Measurements from ENCODE around the gene NEURL2. TPM values are rescaled to one million over a fixed set of nuclear protein-coding genes. Genes with fewer than 3 reads are reported as not detected.

NEURL2 gene
- total RNA-seq, 1 donor from 2014 or later = 8.4 TPM

DNA sequence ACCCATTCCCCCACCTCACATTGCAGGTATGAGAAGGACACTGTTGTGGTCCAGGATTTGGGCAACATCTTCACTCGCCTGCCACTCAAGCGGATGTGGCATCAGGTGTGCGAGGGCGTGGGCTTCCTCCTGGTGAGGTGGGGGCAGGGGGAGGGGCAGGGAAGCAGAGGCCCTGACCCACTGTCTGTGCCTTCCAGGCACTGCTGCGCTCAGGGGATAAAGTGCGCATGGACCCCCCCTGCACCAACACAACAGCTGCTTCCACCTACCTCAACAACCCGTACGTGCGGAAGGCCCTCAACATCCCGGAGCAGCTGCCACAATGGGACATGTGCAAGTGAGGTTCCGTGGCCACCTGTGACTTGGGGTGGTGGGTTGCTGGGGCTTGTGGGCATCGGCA lies 3.8 kb upstream of the NEURL2 start:
- H3K27ac Mint-ChIP-seq = no peak overlapping the region
- TF ChIP-seq, protein P1, sequence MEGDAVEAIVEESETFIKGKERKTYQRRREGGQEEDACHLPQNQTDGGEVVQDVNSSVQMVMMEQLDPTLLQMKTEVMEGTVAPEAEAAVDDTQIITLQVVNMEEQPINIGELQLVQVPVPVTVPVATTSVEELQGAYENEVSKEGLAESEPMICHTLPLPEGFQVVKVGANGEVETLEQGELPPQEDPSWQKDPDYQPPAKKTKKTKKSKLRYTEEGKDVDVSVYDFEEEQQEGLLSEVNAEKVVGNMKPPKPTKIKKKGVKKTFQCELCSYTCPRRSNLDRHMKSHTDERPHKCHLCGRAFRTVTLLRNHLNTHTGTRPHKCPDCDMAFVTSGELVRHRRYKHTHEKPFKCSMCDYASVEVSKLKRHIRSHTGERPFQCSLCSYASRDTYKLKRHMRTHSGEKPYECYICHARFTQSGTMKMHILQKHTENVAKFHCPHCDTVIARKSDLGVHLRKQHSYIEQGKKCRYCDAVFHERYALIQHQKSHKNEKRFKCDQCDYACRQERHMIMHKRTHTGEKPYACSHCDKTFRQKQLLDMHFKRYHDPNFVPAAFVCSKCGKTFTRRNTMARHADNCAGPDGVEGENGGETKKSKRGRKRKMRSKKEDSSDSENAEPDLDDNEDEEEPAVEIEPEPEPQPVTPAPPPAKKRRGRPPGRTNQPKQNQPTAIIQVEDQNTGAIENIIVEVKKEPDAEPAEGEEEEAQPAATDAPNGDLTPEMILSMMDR (IDR thresholded peaks at IDR 0.05; ENCODE audit: unreplicated experiment) = no peak
- no peaks in the 10 kb centered on the region for H3K27me3 Mint-ChIP-seq
- peaks cover 7% of the 10 kb centered on the region for H3K36me3 Mint-ChIP-seq (ENCODE audit: insufficient read depth)
- H3K4me3 Mint-ChIP-seq (ENCODE audit: low read depth) = no peak overlapping the region
- H3K4me1 Mint-ChIP-seq (ENCODE audit: low read depth) = peaks cover 7% of the 10 kb centered on the region
- DNase-seq (ENCODE audit: low spot score, unreplicated experiment) = no peak
- H3K9me3 Mint-ChIP-seq (ENCODE audit: low read depth) = no peaks in the 10 kb centered on the region

DNA sequence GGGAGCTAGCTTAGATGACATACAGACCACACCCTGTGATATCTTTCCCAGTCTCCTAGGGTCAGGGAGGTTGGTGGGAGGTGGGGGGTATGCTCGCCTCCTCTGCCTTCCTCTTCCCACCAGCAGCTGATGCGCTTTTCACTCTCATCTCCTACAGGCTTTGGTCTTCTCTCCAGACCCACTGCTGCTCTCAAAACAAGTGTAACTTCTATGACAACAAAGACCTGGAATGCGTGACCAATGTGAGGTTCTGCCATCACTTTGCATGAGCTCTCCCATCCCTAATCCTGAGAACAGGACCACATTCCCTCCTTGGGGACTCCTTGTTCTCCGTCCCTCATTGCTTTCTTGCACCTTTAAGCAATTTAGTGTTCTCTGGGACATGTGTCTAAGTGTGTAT lies 2.8 kb upstream of the NEURL2 start:
- TF ChIP-seq, protein P1 (IDR thresholded peaks at IDR 0.05; ENCODE audit: unreplicated experiment) = no peak
- Mint-ChIP-seq H3K4me3 (ENCODE audit: low read depth) (no peak overlapping the region), H3K36me3 (ENCODE audit: insufficient read depth) (peaks cover 7% of the 10 kb centered on the region), H3K27me3 (no peaks in the 10 kb centered on the region), H3K9me3 (ENCODE audit: low read depth) (no peaks in the 10 kb centered on the region), H3K27ac (no peak overlapping the region), H3K4me1 (ENCODE audit: low read depth) (peaks cover 7% of the 10 kb centered on the region)
- DNase-seq (ENCODE audit: low spot score, unreplicated experiment) = no peak

DNA sequence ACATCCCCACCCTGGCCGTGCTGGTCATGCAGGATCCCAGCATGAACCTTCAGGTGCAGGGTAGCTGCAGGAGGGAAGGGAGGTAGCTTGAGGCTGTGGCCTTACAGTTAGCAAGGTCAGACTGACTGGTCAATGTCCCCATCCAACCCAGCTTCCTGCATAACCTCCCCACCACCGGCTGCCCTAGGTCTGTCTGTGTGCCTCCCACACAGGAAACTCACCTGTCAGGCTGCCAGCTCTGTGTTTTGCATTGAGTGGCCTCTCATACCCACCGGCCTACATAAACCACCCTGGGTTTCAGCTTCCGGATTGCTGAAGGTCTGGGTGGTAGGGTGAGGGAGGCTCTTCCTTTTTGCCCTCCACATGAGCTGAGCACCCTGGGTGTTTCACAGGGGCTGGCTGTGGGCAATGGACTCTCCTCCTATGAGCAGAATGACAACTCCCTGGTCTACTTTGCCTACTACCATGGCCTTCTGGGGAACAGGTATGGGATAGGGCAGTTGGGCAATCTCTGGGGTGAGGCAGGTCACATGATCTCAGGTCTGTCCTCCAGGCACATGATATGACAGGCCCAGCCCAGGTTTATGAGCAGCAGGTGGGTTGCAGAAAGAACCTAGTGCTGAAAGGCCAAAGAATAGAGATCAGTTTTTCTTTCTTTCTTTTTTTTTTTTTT lies 2.0 kb upstream of the NEURL2 start:
- TF ChIP-seq, protein P1 (IDR thresholded peaks at IDR 0.05; ENCODE audit: unreplicated experiment) = no peak
- Mint-ChIP-seq H3K4me1 (ENCODE audit: low read depth) (peaks cover 7% of the 10 kb centered on the region), H3K36me3 (ENCODE audit: insufficient read depth) (peaks cover 7% of the 10 kb centered on the region), H3K4me3 (ENCODE audit: low read depth) (peak overlapping the region; percentile 86), H3K9me3 (ENCODE audit: low read depth) (no peaks in the 10 kb centered on the region), H3K27me3 (no peaks in the 10 kb centered on the region), H3K27ac (peak overlapping the region; percentile 46)
- no peak for DNase-seq (ENCODE audit: low spot score, unreplicated experiment)

DNA sequence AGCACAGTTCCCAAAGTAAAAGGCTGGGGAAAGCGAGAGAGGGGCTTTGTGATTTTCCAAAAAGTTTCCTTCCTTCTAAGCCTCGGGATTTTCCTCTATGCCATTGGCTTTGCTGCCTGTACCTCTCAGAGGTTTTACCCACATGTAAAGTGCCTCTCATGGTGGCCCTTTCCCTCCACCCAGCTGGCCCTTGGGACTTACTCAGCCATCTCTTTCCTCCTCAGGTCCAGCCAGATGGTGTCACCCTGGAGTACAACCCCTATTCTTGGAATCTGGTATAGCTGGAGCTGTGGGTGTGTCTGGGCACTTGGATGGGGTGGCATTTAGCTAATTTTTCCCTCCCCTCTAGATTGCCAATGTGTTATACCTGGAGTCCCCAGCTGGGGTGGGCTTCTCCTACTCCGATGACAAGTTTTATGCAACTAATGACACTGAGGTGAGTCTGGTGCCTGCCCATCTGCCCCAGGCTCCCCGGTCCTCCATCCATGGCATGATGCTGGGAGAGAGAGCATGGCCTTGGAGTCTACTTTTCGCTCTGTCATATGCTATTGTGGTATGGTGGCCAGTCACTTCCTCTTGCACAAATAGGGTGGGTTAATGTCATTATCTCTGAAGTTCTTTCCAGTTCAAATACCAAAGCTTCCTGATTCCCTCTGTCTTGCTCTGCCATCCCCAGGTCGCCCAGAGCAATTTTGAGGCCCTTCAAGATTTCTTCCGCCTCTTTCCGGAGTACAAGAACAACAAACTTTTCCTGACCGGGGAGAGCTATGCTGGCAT lies 1.2 kb upstream of the NEURL2 start:
- TF ChIP-seq, protein P1 (IDR thresholded peaks at IDR 0.05; ENCODE audit: unreplicated experiment) = no peak
- Mint-ChIP-seq H3K4me3 (ENCODE audit: low read depth) (peak overlapping the region; percentile 86), H3K36me3 (ENCODE audit: insufficient read depth) (peaks cover 7% of the 10 kb centered on the region), H3K4me1 (ENCODE audit: low read depth) (peaks cover 7% of the 10 kb centered on the region), H3K27ac (peak overlapping the region; percentile 69), H3K9me3 (ENCODE audit: low read depth) (no peaks in the 10 kb centered on the region), H3K27me3 (no peaks in the 10 kb centered on the region)
- DNase-seq (ENCODE audit: low spot score, unreplicated experiment) = no peak

DNA sequence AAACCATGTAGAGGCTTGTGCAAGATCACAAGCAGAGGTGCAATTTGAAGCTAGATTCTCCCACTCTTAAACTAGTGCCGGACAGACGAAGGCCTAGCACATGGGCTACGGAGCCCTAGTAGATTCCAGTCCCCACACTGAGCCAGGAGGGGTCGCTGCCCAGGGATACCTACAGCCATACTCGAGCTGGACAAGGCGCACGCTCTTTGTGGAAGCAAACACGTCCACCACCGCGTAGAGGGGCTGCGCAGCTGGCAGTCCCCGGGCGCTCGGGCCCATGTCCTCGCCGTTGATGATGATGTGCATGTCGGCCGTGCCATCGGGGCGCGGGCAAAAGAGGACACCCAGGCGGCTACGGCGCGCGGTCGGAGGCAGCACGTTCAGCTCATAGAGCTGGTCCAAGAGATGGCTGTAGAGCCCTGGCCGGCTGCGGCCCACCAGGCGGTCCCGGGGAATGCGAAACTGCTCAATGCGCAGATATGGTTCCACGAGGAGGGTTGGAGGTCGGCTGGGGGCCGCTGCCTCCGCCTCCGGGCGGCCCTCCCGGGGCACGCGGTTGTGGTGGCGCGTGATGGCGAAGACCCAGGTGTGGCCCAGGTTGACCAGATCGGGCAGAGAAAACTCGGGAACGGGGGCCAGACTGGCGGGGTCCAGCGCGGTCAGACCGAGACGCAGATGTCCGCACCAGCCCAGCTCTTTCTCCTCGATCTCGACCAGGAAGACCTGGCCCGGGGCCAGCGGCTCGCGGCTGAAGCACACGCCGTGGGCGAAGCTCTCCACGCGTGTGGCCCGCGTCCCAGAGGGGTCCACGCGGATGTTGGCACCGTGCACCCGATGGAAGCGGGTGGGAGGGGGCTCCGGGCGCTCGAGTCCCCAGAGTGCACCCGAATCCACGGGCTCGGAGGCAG lies 677 bp downstream of the NEURL2 start:
- H3K27me3 Mint-ChIP-seq = no peaks in the 10 kb centered on the region
- no peaks in the 10 kb centered on the region for H3K9me3 Mint-ChIP-seq (ENCODE audit: low read depth)
- peak overlapping the region; percentile 86 for H3K4me3 Mint-ChIP-seq (ENCODE audit: low read depth)
- DNase-seq (ENCODE audit: low spot score, unreplicated experiment) = peak; percentile 69
- TF ChIP-seq, protein P1 (IDR thresholded peaks at IDR 0.05; ENCODE audit: unreplicated experiment) = peak; percentile 77
- H3K4me1 Mint-ChIP-seq (ENCODE audit: low read depth) = peaks cover 8% of the 10 kb centered on the region
- peaks cover 5% of the 10 kb centered on the region for H3K36me3 Mint-ChIP-seq (ENCODE audit: insufficient read depth)
- H3K27ac Mint-ChIP-seq = peak overlapping the region; percentile 97

Measured in progenitor cell of endocrine pancreas (in vitro differentiated cells).